Effector memory CD4-positive, alpha-beta T cell (primary cell): Measurements from ENCODE around the gene CASKIN1.

Source experiments
- DNase-seq, 3 donors: peaks; one replicate each; pipeline ENCODE4 v3.0.0-alpha.2; 2020
- H3K27ac ChIP-seq: 2 replicates; pipeline ENCODE4 v1.7.0; 2013; ENCODE audit warnings: mild to moderate bottlenecking, low read length, moderate library complexity; ENCODE audit not compliant: insufficient read depth, poor library complexity, severe bottlenecking
- H3K27me3 ChIP-seq: replicated peaks from 2 replicates; pipeline ENCODE4 v1.7.0; 2013; ENCODE audit warnings: mild to moderate bottlenecking, low read length; ENCODE audit not compliant: insufficient read depth, control insufficient read depth, poor library complexity, severe bottlenecking
- H3K36me3 ChIP-seq: 2 replicates; pipeline ENCODE4 v1.7.0; 2013; ENCODE audit warnings: mild to moderate bottlenecking, low read length, moderate library complexity; ENCODE audit not compliant: control insufficient read depth, insufficient read depth
- H3K4me1 ChIP-seq: 2 replicates; pipeline ENCODE4 v1.7.0; 2013; ENCODE audit warnings: low read length, mild to moderate bottlenecking; ENCODE audit not compliant: control insufficient read depth, insufficient read depth, poor library complexity, severe bottlenecking
- H3K4me3 ChIP-seq: 2 replicates; pipeline ENCODE4 v1.7.0; 2013; ENCODE audit warnings: low read length, low read depth, mild to moderate bottlenecking; ENCODE audit not compliant: insufficient read depth, poor library complexity, severe bottlenecking
- H3K9me3 ChIP-seq: 2 replicates; pipeline ENCODE4 v1.7.0; 2013; ENCODE audit warnings: mild to moderate bottlenecking, low read length, moderate library complexity; ENCODE audit not compliant: control insufficient read depth

Gene CASKIN1

GRCh38 chr16:2237493-2238149 lies 41.2 kb upstream of the CASKIN1 start:
- DNase-seq, result no peak
- Histone ChIP-seq H3K4me1 (peaks cover 11% of the 10 kb centered on the region), H3K36me3 (peaks cover 29% of the 10 kb centered on the region), H3K27ac (no peak overlapping the region), H3K4me3 (no peak overlapping the region), H3K27me3 (peaks cover 7% of the 10 kb centered on the region), H3K9me3 (no peaks in the 10 kb centered on the region)

DNA sequence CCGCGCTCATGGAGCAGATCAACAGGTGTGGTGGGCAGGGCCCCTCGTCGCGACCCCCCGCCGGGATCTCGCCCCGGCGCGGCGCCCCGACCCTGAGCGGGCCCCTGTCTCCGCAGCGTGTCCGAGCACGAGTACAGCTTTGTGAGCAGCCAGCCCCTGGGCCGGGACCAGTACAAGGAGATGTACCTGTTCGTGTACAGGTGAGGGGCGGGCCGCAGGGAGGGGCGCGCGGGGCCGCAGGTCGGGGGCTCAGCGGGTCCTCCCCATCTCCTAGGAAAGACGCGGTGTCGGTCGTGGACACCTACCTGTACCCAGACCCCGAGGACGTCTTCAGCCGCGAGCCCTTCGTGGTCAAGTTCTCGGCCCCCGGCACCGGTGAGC lies 40.7 kb upstream of the CASKIN1 start:
- H3K36me3 ChIP-seq, result peaks cover 34% of the 10 kb centered on the region
- DNase-seq, result no peak
- H3K27me3 ChIP-seq, result peaks cover 7% of the 10 kb centered on the region
- H3K4me3 ChIP-seq, result no peak overlapping the region
- peaks cover 11% of the 10 kb centered on the region for H3K4me1 ChIP-seq
- H3K9me3 ChIP-seq, result no peaks in the 10 kb centered on the region
- no peak overlapping the region for H3K27ac ChIP-seq

DNA sequence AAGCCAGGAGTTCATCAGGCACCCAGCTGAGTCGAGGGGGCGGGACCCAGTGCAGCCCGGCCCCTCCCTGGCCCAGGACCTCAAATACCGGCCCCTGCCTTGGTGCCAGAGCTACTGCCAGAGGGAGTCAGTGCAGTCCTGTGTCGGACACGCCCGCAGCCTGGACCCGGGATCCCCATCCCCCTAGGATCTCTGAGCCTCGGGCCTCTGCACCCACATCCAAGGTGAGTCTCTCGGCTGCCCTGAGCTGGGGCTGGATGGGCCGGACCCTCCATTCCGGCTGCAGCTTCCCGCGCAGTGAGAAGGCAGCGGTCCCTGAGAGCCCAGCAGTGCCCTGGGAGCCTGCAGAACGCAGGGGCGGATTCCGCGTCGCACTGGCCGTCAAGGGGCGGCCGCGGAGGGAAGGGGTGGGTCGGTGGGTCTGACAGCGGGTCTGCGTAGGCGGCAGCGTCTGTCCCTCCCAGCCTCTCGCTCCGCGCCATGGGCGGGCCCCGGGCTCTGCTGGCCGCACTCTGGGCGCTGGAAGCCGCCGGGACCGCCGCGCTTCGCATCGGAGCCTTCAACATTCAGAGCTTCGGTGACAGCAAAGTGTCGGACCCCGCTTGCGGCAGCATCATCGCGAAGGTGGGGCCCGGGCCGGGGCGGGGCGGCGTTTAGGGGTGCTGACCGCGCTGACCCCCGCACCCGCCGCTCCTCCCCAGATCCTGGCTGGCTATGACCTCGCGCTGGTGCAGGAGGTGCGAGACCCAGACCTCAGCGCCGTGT lies 40.1 kb upstream of the CASKIN1 start, which contains the start of gene DNASE1L2:
Gene DNASE1L2 (plus strand): TSS at position 108 of the 765 bp plus-strand sequence. CDS start 373 bp downstream, at position 481.
- Histone ChIP-seq H3K9me3 (no peaks in the 10 kb centered on the region), H3K36me3 (peaks cover 40% of the 10 kb centered on the region), H3K27ac (no peak within 1 kb of the TSS), H3K4me1 (peaks cover 11% of the 10 kb centered on the region), H3K4me3 (no peak within 1 kb of the TSS), H3K27me3 (peaks cover 7% of the 10 kb centered on the region)
- no peak for DNase-seq

DNA sequence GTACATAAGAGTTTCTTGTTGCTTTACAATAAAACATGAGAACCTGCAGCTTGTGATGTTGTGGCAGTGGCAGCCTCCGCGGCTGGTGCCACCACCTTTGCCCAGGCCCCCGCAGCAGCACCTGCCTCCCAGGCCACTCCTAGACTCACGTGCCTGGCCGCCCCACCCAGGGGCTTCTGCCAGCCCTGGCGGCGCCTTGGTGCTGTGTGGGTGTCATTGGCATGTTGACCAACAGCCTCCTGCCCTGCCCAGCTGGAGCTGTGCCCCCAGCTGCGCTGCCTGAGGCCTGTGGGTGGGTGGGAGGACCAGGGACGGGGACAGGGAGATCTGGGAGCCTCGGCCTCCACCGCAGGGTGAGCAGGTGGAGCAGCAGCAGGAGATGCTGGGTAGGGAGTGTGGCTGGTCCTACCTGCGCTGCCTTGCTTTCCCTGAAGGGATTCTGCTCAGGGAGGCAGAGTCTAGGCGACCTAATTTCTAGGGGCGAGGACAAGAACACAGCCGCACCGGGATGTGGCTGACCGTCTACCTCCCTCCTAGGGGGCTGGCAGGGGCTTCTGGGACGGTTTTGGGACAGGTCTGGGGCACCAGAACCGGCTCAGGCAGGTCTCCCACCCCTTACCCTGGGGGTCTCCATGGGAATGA lies 39.4 kb upstream of the CASKIN1 start:
- Histone ChIP-seq H3K4me1 (peaks cover 11% of the 10 kb centered on the region), H3K27me3 (peaks cover 7% of the 10 kb centered on the region), H3K9me3 (no peaks in the 10 kb centered on the region), H3K36me3 (peaks cover 47% of the 10 kb centered on the region), H3K4me3 (no peak overlapping the region), H3K27ac (no peak overlapping the region)
- no peak for DNase-seq

GRCh38 chr16:2235234-2235651 lies 38.8 kb upstream of the CASKIN1 start:
- H3K4me3 ChIP-seq, result no peak overlapping the region
- H3K27ac ChIP-seq, result no peak overlapping the region
- no peaks in the 10 kb centered on the region for H3K9me3 ChIP-seq
- DNase-seq, result no peak
- H3K36me3 ChIP-seq, result peaks cover 53% of the 10 kb centered on the region
- H3K27me3 ChIP-seq, result peaks cover 7% of the 10 kb centered on the region
- H3K4me1 ChIP-seq, result peaks cover 11% of the 10 kb centered on the region

DNA sequence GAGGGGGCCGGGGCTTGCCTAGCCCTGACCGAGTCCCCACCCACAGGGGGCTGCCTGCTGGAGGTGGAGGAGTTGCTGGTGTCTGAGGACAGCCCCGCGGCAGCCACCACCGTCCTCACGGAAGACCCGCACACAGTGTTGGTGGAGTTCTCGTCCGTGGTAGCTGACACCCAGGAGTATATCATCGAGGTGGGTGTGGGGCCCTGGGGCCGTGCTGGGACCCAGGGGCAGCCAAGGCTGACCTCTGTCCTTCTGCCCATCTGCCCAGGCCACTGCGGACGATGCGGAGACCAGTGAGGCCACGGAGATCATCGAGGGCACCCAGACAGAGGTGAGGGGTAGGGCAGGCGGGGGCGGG lies 38.4 kb upstream of the CASKIN1 start:
- Histone ChIP-seq H3K27me3 (peaks cover 7% of the 10 kb centered on the region), H3K4me1 (peaks cover 11% of the 10 kb centered on the region), H3K27ac (no peak overlapping the region), H3K4me3 (no peak overlapping the region), H3K36me3 (peaks cover 57% of the 10 kb centered on the region), H3K9me3 (no peaks in the 10 kb centered on the region)
- DNase-seq, result no peak

GRCh38 chr16:2233872-2234812 lies 37.7 kb upstream of the CASKIN1 start:
- no peak overlapping the region for H3K27ac ChIP-seq
- peaks cover 64% of the 10 kb centered on the region for H3K36me3 ChIP-seq
- H3K27me3 ChIP-seq, result peaks cover 7% of the 10 kb centered on the region
- no peaks in the 10 kb centered on the region for H3K9me3 ChIP-seq
- no peak overlapping the region for H3K4me3 ChIP-seq
- H3K4me1 ChIP-seq, result peaks cover 11% of the 10 kb centered on the region
- no peak for DNase-seq

DNA sequence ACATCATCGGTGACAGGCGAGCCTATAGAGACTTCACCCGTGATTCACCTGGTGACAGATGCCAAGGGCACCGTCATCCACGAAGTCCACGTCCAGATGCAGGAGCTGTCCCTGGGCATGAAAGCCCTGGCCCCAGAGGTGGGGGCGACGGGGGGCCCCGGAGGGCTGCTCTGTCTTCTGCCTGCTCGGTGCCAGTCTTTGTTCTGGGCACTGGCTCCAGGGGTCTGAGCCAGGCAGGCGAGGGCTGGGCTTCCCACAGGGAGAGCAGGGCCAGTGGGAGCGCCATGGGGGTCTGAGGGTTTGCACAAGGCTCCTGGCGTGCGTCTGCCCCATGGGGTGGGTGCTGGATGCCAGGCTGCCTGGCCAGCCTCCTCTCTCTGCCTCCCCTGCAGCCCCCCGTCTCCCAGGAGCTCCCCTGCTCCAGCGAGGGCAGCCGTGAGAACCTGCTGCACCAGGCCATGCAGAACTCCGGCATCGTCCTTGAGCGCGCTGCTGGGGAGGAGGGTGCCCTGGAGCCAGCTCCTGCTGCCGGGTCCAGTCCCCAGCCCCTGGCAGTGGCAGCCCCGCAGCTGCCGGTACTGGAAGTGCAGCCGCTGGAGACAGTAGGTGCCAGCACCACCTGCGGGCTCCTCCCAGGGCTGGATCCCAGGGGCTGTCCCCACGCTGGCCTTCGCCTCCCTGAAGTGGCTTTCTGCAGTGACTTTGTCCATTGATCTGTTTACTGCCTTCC lies 36.8 kb upstream of the CASKIN1 start:
- DNase-seq, result no peak
- Histone ChIP-seq H3K4me3 (no peak overlapping the region), H3K27ac (no peak overlapping the region), H3K27me3 (peaks cover 7% of the 10 kb centered on the region), H3K9me3 (no peaks in the 10 kb centered on the region), H3K4me1 (peaks cover 11% of the 10 kb centered on the region), H3K36me3 (peaks cover 73% of the 10 kb centered on the region)
